Esophagus muscularis mucosa (tissue), 4 donors: ENCODE results near the gene RAD51B.

Experiments used
- CTCF ChIP-seq, 3 experiments: fragments of 200-600 bp in 2 of 3; fragments of 450-650 bp in 1 of 3; sonication (generic) in 2 of 3; IDR thresholded peaks; one replicate each; pipeline ENCODE4 v1.5.1; 2017 to 2019; ENCODE audit warnings: antibody characterized with exemption in 3 of 3, mild to moderate bottlenecking in 2 of 3, moderate library complexity in 1 of 3
- EP300 ChIP-seq: sonication (generic); formaldehyde crosslinking; IDR thresholded peaks from one replicate; pipeline ENCODE4 v1.6.1; 2017; ENCODE audit warnings: antibody characterized with exemption
- POLR2A ChIP-seq: fragments of 450-650 bp; IDR thresholded peaks from one replicate; pipeline ENCODE4 v1.6.1; 2017; ENCODE audit warnings: antibody characterized with exemption, moderate library complexity, mild to moderate bottlenecking, low read depth
- POLR2AphosphoS5 ChIP-seq, 2 donors: sonication (generic); formaldehyde crosslinking; IDR thresholded peaks; one replicate each; pipeline ENCODE4 v1.6.1; 2017; ENCODE audit warnings: antibody characterized with exemption in 2 of 2

GRCh38 chr14:68624541-68625220 lies 805.1 kb downstream of the RAD51B start:
- TF ChIP-seq CTCF (IDR thresholded peaks at IDR 0.05) (no peak), POLR2A (no peak), EP300 (no peak), POLR2AphosphoS5 (IDR thresholded peaks at IDR 0.05) (no peak)
